ENCODE data around the gene STK38. TPM values are rescaled to one million over a fixed set of nuclear protein-coding genes. Genes with fewer than 3 reads are reported as not detected.

The STK38 gene
- total and polyA plus RNA-seq, 9 of the 15 experiments (the other 6 are each of a cell fraction or from before 2014, with no cell fraction given), result 5.7 to 28.7 (median 19.5) TPM

GRCh38 chr6:36478051-36478526, 69.2 kb downstream of the STK38 start (continued):
- TF ChIP-seq CREB3 (tag; conservative IDR thresholded peaks at IDR 0.05; ENCODE audit: low read depth) (no peak; the same call in 1 of the 2 replicates), EP400 (IDR thresholded peaks at IDR 0.05) (peak; percentile 31; the same call in 1 of the 2 replicates), FOXJ2 (tag; IDR thresholded peaks at IDR 0.05) (peak; percentile 54; the same call in 1 of the 2 replicates), TEAD4 (IDR thresholded peaks at IDR 0.05; ENCODE audit: low read length) (peak; percentile 95), TEAD4 (CRISPR knock-in tag; IDR thresholded peaks at IDR 0.05; ENCODE audit: borderline replicate concordance) (no peak), TSHZ1 (CRISPR knock-in tag; IDR thresholded peaks at IDR 0.05) (no peak), ZNF174 (CRISPR knock-in tag; IDR thresholded peaks at IDR 0.05) (no peak), ILK (tag; IDR thresholded peaks at IDR 0.05; ENCODE audit: borderline replicate concordance, low read depth) (no peak), PHF8 (IDR thresholded peaks at IDR 0.05; ENCODE audit: borderline replicate concordance, low read length) (no peak)
- TF ChIP-seq, protein P1, sequence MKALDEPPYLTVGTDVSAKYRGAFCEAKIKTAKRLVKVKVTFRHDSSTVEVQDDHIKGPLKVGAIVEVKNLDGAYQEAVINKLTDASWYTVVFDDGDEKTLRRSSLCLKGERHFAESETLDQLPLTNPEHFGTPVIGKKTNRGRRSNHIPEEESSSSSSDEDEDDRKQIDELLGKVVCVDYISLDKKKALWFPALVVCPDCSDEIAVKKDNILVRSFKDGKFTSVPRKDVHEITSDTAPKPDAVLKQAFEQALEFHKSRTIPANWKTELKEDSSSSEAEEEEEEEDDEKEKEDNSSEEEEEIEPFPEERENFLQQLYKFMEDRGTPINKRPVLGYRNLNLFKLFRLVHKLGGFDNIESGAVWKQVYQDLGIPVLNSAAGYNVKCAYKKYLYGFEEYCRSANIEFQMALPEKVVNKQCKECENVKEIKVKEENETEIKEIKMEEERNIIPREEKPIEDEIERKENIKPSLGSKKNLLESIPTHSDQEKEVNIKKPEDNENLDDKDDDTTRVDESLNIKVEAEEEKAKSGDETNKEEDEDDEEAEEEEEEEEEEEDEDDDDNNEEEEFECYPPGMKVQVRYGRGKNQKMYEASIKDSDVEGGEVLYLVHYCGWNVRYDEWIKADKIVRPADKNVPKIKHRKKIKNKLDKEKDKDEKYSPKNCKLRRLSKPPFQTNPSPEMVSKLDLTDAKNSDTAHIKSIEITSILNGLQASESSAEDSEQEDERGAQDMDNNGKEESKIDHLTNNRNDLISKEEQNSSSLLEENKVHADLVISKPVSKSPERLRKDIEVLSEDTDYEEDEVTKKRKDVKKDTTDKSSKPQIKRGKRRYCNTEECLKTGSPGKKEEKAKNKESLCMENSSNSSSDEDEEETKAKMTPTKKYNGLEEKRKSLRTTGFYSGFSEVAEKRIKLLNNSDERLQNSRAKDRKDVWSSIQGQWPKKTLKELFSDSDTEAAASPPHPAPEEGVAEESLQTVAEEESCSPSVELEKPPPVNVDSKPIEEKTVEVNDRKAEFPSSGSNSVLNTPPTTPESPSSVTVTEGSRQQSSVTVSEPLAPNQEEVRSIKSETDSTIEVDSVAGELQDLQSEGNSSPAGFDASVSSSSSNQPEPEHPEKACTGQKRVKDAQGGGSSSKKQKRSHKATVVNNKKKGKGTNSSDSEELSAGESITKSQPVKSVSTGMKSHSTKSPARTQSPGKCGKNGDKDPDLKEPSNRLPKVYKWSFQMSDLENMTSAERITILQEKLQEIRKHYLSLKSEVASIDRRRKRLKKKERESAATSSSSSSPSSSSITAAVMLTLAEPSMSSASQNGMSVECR (CRISPR knock-in tag; IDR thresholded peaks at IDR 0.05), result no peak
- TF ChIP-seq, protein P2, sequence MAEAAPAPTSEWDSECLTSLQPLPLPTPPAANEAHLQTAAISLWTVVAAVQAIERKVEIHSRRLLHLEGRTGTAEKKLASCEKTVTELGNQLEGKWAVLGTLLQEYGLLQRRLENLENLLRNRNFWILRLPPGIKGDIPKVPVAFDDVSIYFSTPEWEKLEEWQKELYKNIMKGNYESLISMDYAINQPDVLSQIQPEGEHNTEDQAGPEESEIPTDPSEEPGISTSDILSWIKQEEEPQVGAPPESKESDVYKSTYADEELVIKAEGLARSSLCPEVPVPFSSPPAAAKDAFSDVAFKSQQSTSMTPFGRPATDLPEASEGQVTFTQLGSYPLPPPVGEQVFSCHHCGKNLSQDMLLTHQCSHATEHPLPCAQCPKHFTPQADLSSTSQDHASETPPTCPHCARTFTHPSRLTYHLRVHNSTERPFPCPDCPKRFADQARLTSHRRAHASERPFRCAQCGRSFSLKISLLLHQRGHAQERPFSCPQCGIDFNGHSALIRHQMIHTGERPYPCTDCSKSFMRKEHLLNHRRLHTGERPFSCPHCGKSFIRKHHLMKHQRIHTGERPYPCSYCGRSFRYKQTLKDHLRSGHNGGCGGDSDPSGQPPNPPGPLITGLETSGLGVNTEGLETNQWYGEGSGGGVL (CRISPR knock-in tag; IDR thresholded peaks at IDR 0.05), result no peak
- TF ChIP-seq, protein P3, sequence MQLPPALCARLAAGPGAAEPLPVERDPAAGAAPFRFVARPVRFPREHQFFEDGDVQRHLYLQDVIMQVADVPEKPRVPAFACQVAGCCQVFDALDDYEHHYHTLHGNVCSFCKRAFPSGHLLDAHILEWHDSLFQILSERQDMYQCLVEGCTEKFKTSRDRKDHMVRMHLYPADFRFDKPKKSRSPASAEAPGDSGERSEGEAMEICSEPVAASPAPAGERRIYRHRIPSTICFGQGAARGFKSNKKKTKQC (CRISPR knock-in tag; IDR thresholded peaks at IDR 0.05), result no peak
- TF ChIP-seq, protein P4, sequence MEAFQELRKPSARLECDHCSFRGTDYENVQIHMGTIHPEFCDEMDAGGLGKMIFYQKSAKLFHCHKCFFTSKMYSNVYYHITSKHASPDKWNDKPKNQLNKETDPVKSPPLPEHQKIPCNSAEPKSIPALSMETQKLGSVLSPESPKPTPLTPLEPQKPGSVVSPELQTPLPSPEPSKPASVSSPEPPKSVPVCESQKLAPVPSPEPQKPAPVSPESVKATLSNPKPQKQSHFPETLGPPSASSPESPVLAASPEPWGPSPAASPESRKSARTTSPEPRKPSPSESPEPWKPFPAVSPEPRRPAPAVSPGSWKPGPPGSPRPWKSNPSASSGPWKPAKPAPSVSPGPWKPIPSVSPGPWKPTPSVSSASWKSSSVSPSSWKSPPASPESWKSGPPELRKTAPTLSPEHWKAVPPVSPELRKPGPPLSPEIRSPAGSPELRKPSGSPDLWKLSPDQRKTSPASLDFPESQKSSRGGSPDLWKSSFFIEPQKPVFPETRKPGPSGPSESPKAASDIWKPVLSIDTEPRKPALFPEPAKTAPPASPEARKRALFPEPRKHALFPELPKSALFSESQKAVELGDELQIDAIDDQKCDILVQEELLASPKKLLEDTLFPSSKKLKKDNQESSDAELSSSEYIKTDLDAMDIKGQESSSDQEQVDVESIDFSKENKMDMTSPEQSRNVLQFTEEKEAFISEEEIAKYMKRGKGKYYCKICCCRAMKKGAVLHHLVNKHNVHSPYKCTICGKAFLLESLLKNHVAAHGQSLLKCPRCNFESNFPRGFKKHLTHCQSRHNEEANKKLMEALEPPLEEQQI (IDR thresholded peaks at IDR 0.05), result no peak

All from K562 (cell line).